Ishikawa (cell line): ENCODE measurements around the gene ITGA11.

Source experiments
- CEBPB ChIP-seq: IDR thresholded peaks from 2 replicates; pipeline ENCODE4 v1.6.1; 2012
- CREB1 ChIP-seq: IDR thresholded peaks from 2 replicates; pipeline ENCODE4 v1.6.1; 2012; ENCODE audit warnings: low read depth
- EGR1 ChIP-seq: IDR thresholded peaks from 2 replicates; pipeline ENCODE4 v1.6.1; 2012
- EP300 ChIP-seq: IDR thresholded peaks from 2 replicates; pipeline ENCODE4 v1.6.1; 2012; ENCODE audit warnings: borderline replicate concordance
- FOXM1 ChIP-seq: IDR thresholded peaks from 2 replicates; pipeline ENCODE4 v1.6.1; 2012; ENCODE audit warnings: low read depth, borderline replicate concordance
- NFIC ChIP-seq: IDR thresholded peaks from 2 replicates; pipeline ENCODE4 v1.6.1; 2012
- RAD21 ChIP-seq: IDR thresholded peaks from 2 replicates; pipeline ENCODE4 v1.6.1; 2012; ENCODE audit warnings: low read depth
- REST ChIP-seq: IDR thresholded peaks from 2 replicates; pipeline ENCODE4 v1.6.1; 2012; ENCODE audit warnings: low read depth, mild to moderate bottlenecking
- TAF1 ChIP-seq: IDR thresholded peaks from 2 replicates; pipeline ENCODE4 v1.6.1; 2012; ENCODE audit warnings: low read depth, mild to moderate bottlenecking
- TCF12 ChIP-seq: IDR thresholded peaks from 2 replicates; pipeline ENCODE4 v1.6.1; 2012; ENCODE audit warnings: low read depth
- TEAD4 ChIP-seq: IDR thresholded peaks from 2 replicates; pipeline ENCODE4 v1.6.1; 2012
- USF1 ChIP-seq: IDR thresholded peaks from 2 replicates; pipeline ENCODE4 v1.6.1; 2012
- YY1 ChIP-seq: IDR thresholded peaks from 2 replicates; pipeline ENCODE4 v1.6.1; 2012; ENCODE audit warnings: low read depth
- ZBTB7A ChIP-seq: IDR thresholded peaks from 2 replicates; pipeline ENCODE4 v1.6.1; 2012; ENCODE audit warnings: low read depth
- TF ChIP-seq, protein P1 (sequence below): IDR thresholded peaks from 2 replicates; pipeline ENCODE4 v1.6.1; 2012

The ITGA11 gene

GRCh38 chr15:68466876-68467275 is 34.9 kb upstream of the ITGA11 start:
- TF ChIP-seq CREB1 (no peak), RAD21 (no peak), TAF1 (no peak), CEBPB (no peak), NFIC (no peak)

DNA sequence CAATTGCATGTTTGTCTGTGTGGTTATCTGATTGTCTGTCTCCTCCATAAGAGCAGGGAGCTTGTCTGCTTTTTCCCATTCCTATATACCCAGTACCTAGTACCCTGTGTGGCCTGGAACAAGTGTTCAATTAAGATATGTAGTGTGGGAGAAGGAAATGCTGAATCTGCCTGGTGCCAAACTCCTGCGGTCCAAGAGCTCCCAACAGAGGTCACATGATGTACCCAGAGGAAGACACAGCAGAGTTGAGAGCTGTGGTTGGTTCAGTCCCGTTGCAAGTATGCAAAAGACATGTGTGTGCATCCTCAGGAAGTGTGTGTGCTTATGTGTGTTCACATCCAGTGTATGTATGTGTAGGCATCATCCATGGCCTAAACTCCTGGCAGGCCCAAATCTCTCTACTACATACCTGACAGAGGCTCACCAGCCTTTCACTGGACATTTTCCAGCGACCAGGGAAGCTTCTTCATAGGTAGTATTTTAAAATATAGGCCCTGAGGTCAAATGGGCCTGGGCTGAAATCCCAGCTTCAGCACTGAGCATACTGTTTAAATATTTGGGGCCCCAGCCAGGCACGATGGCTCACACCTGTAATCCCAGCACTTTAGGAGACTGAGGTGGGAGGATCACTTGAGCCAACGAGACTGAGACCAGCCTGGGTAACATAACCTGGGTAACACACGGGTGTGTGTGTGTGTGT is 34.0 kb upstream of the ITGA11 start:
- TF ChIP-seq FOXM1: no peak
- TF ChIP-seq ZBTB7A: no peak
- no peak for TF ChIP-seq CEBPB
- TF ChIP-seq REST: no peak

- TF ChIP-seq EP300 (no peak), TEAD4 (no peak), EGR1 (no peak), YY1 (no peak), ZBTB7A (no peak), TAF1 (no peak), USF1 (no peak), REST (no peak), CREB1 (no peak)
- TF ChIP-seq, protein P1, sequence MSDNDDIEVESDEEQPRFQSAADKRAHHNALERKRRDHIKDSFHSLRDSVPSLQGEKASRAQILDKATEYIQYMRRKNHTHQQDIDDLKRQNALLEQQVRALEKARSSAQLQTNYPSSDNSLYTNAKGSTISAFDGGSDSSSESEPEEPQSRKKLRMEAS: no peak
Observed at GRCh38 chr15:68464448-68465090, 32.6 kb upstream of the ITGA11 start.

GRCh38 chr15:68463996-68464395 is 32.0 kb upstream of the ITGA11 start:
- no peak for TF ChIP-seq REST
- TF ChIP-seq ZBTB7A: no peak
- no peak for TF ChIP-seq EP300
- TF ChIP-seq YY1: no peak
- no peak for TF ChIP-seq CEBPB
- TF ChIP-seq EGR1: no peak
- no peak for TF ChIP-seq TEAD4
- TF ChIP-seq CREB1: no peak
- no peak for TF ChIP-seq USF1
- no peak for TF ChIP-seq TCF12
- no peak for TF ChIP-seq FOXM1
- TF ChIP-seq NFIC: no peak
- no peak for TF ChIP-seq RAD21
- TF ChIP-seq TAF1: no peak

DNA sequence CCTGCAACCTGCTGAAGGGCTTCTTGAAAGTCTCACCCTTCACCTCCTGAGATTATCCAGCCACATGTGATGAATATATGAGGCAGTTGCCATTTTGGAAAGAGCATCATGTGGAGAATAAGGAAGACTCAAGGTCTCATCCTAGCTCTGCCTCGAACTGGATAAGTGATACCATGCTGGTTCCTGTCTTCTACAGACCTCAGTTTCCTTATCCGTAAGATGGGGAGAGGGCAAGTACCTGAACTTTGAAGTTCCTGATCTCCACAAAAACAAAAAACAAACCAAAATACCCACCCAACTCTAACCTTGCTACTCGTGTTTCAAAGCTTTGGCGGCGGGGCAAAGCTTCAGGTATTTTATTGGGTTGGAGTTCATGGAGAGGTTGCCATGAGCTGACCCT is 31.5 kb upstream of the ITGA11 start:
- no peak for TF ChIP-seq CEBPB

DNA sequence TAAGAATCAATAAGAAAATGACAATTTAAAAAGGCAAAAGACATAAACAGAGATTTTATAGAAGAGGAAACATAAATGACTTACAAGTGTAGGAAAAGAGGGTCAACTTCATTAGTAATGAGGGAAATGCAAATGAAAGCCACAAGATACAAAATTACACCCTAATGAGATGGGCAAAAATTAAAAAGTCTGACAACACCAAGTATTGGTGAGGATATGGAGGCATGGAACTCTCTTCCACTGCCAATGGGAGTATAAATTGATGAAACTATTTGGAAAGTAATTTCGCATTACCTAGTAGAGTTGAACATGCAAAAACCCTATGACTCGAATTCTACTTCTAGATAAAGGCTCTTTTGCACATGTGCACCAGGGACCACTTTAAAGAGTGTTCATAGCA is 28.2 kb upstream of the ITGA11 start:
- TF ChIP-seq ZBTB7A: no peak
- TF ChIP-seq TAF1: no peak
- TF ChIP-seq RAD21: no peak
- TF ChIP-seq EGR1: no peak
- no peak for TF ChIP-seq NFIC
- no peak for TF ChIP-seq CEBPB
- TF ChIP-seq TEAD4: no peak
- TF ChIP-seq REST: no peak
- no peak for TF ChIP-seq USF1
- TF ChIP-seq TCF12: no peak
- TF ChIP-seq YY1: no peak
- no peak for TF ChIP-seq EP300
- TF ChIP-seq, protein P1: no peak
- no peak for TF ChIP-seq FOXM1
- TF ChIP-seq CREB1: no peak
